Coronary artery (tissue), 2 donors: ENCODE data around the gene CFAP92.

ENCODE experiments used
- DNase-seq: peaks from one replicate; pipeline ENCODE4 v3.0.0-alpha.2; 2017; ENCODE audit warnings: low spot score
- H3K27ac ChIP-seq, 2 donors: fragments of 200-600 bp; sonication (generic); one replicate each; pipeline ENCODE4 v1.5.1; 2016 to 2019
- H3K4me3 ChIP-seq: fragments of 200-600 bp; sonication (generic); 2 replicates; pipeline ENCODE4 v1.5.1; 2016; ENCODE audit warnings: mild to moderate bottlenecking, moderate library complexity
- CTCF ChIP-seq: fragments of 200-600 bp; sonication (generic); IDR thresholded peaks from one replicate; pipeline ENCODE4 v1.5.1; 2019; ENCODE audit warnings: antibody characterized with exemption

CFAP92 gene

GRCh38 chr3:129015388-129016105 lies 21.7 kb upstream of the CFAP92 start:
- no peak overlapping the region for H3K4me3 ChIP-seq
- DNase-seq: no peak
- peak overlapping the region in 1 of 2 donors; percentile 77 for H3K27ac ChIP-seq
- TF ChIP-seq CTCF: no peak

GRCh38 chr3:129014793-129015345 lies 21.0 kb upstream of the CFAP92 start:
- DNase-seq: no peak
- no peak for TF ChIP-seq CTCF
- Histone ChIP-seq H3K4me3 (no peak overlapping the region), H3K27ac (peak overlapping the region in 1 of 2 donors; percentile 77)

- no peak for TF ChIP-seq CTCF
- Histone ChIP-seq H3K27ac (peak overlapping the region in 1 of 2 donors; percentile 4), H3K4me3 (no peak overlapping the region)
Observed at GRCh38 chr3:129014148-129014547, 20.3 kb upstream of the CFAP92 start.

GRCh38 chr3:129013491-129013891 lies 19.6 kb upstream of the CFAP92 start:
- H3K4me3 ChIP-seq: no peak overlapping the region

More at GRCh38 chr3:129014148-129014547, 20.3 kb upstream of the CFAP92 start:
- DNase-seq: no peak

GRCh38 chr3:129010310-129010956 lies 16.6 kb upstream of the CFAP92 start:
- Histone ChIP-seq H3K4me3 (no peak overlapping the region), H3K27ac (no peak overlapping the region)
- TF ChIP-seq CTCF: no peak
- DNase-seq: no peak

More at GRCh38 chr3:129013491-129013891, 19.6 kb upstream of the CFAP92 start:
- DNase-seq: no peak
- peak overlapping the region in 1 of 2 donors; percentile 4 for H3K27ac ChIP-seq
- no peak for TF ChIP-seq CTCF

GRCh38 chr3:129009266-129009665 lies 15.4 kb upstream of the CFAP92 start:
- H3K27ac ChIP-seq: no peak overlapping the region
- no peak for DNase-seq
- no peak for TF ChIP-seq CTCF
- H3K4me3 ChIP-seq: no peak overlapping the region

GRCh38 chr3:129007792-129008191 lies 13.9 kb upstream of the CFAP92 start:
- Histone ChIP-seq H3K27ac (no peak overlapping the region), H3K4me3 (no peak overlapping the region)
- no peak for DNase-seq
- no peak for TF ChIP-seq CTCF
